Activated CD8-positive, alpha-beta T cell treated with anti-CD3 and anti-CD28 coated beads for 36 hours (primary cell): ENCODE data around the gene CADM2. TPM values are rescaled to one million over a fixed set of nuclear protein-coding genes. Genes with fewer than 3 reads are reported as not detected.

ENCODE experiments used
- ATAC-seq: fragments of 200-7000 bp; cut with Tn5 transposase; one replicate; pipeline ENCODE4 v1.10.0; 2021; ENCODE audit warnings: mild to moderate bottlenecking, moderate library complexity
- CTCF ChIA-PET: fragments of 350-600 bp; sonication (Branson Sonifier 250); formaldehyde crosslinking; loops from one replicate; lab custom pipeline; 2021; ENCODE audit warnings: antibody characterized with exemption; lab: Charles Lee
- POLR2A ChIA-PET: fragments of 350-600 bp; sonication (Branson Sonifier 250); formaldehyde crosslinking; loops from one replicate; lab custom pipeline; 2021; ENCODE audit warnings: antibody characterized with exemption; lab: Charles Lee
- DNase-seq: peaks from one replicate; pipeline ENCODE4 v3.0.0-alpha.2; 2020
- H3K27ac Mint-ChIP-seq: one replicate; pipeline ENCODE4 v1.8.0; 2021; ENCODE audit warnings: mild to moderate bottlenecking, mixed read lengths
- H3K27me3 Mint-ChIP-seq: one replicate; pipeline ENCODE4 v1.8.0; 2021; ENCODE audit warnings: mixed read lengths
- H3K36me3 Mint-ChIP-seq: one replicate; pipeline ENCODE4 v1.8.0; 2021; ENCODE audit warnings: low read depth, mixed read lengths
- H3K4me1 Mint-ChIP-seq: one replicate; pipeline ENCODE4 v1.8.0; 2021; ENCODE audit warnings: low read depth, mixed read lengths
- H3K4me3 Mint-ChIP-seq: one replicate; pipeline ENCODE4 v1.8.0; 2021; ENCODE audit warnings: mild to moderate bottlenecking, moderate library complexity, mixed read lengths
- H3K9me3 Mint-ChIP-seq: one replicate; pipeline ENCODE4 v1.8.0; 2021; ENCODE audit warnings: mixed read lengths
- intact Hi-C: fragments of 100-400 bp; cut with micrococcal nuclease; formaldehyde crosslinking; loops from one replicate; pipeline ENCODE4 v1.10.0; 2022
- total RNA-seq, 2 experiments: library from RNA; stranded (reverse); gene quantifications; one replicate each; pipeline ENCODE4 v1.2.3, GENCODE V29; 2021
- TF ChIP-seq, protein P1 (sequence below): fragments of 200-600 bp; IDR thresholded peaks from one replicate; pipeline ENCODE4 v1.8.0; 2022; ENCODE audit warnings: antibody characterized with exemption, mild to moderate bottlenecking

CADM2 gene
- total RNA-seq, 2 experiments from 2014 or later, result 0.38 TPM; not detected in 1

DNA sequence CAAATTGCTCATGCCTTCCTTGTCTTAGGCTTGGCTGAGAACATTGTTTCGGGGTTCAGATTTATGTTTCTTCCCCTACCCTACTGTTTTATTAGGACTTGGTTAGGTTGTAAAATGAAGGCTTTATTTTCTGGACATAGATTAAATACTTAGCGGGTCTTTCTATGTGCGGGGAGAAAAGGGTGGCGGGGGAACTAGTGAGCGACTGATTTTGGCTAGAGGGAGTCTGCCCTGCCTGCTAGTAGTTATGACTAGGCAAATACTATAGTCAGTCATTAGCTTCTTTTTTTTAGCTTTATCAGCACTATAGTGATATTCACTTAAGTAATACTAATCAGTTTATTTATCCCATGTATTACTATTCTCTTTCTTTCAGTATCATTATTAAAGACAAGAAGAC is 3.6 kb downstream of the CADM2 start:
- Mint-ChIP-seq H3K4me3 (no peak overlapping the region), H3K27me3 (peaks cover 37% of the 10 kb centered on the region), H3K36me3 (no peaks in the 10 kb centered on the region), H3K9me3 (no peaks in the 10 kb centered on the region), H3K4me1 (peaks cover 19% of the 10 kb centered on the region), H3K27ac (no peak overlapping the region)
- DNase-seq, result no peak
- TF ChIP-seq, protein P1, sequence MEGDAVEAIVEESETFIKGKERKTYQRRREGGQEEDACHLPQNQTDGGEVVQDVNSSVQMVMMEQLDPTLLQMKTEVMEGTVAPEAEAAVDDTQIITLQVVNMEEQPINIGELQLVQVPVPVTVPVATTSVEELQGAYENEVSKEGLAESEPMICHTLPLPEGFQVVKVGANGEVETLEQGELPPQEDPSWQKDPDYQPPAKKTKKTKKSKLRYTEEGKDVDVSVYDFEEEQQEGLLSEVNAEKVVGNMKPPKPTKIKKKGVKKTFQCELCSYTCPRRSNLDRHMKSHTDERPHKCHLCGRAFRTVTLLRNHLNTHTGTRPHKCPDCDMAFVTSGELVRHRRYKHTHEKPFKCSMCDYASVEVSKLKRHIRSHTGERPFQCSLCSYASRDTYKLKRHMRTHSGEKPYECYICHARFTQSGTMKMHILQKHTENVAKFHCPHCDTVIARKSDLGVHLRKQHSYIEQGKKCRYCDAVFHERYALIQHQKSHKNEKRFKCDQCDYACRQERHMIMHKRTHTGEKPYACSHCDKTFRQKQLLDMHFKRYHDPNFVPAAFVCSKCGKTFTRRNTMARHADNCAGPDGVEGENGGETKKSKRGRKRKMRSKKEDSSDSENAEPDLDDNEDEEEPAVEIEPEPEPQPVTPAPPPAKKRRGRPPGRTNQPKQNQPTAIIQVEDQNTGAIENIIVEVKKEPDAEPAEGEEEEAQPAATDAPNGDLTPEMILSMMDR, result no peak
- intact Hi-C loops, result no loop called here
- POLR2A ChIA-PET, result no interaction called here
- ATAC-seq, result no peak
- CTCF ChIA-PET, result no interaction called here

GRCh38 chr3:84963137-84963536 is 4.3 kb downstream of the CADM2 start:
- peaks cover 19% of the 10 kb centered on the region for H3K4me1 Mint-ChIP-seq
- H3K9me3 Mint-ChIP-seq, result no peaks in the 10 kb centered on the region
- intact Hi-C loops, result no loop called here

GRCh38 chr3:84965141-84965540 is 6.4 kb downstream of the CADM2 start:
- Mint-ChIP-seq H3K27ac (no peak overlapping the region), H3K4me1 (peaks cover 5% of the 10 kb centered on the region), H3K9me3 (no peaks in the 10 kb centered on the region), H3K4me3 (no peak overlapping the region), H3K36me3 (no peaks in the 10 kb centered on the region), H3K27me3 (peaks cover 22% of the 10 kb centered on the region)
- intact Hi-C loops, result no loop called here
- no peak for ATAC-seq
- ChIA-PET CTCF (no interaction called here), POLR2A (no interaction called here)
- DNase-seq, result no peak
- TF ChIP-seq, protein P1, result no peak

More at GRCh38 chr3:84963137-84963536, 4.3 kb downstream of the CADM2 start:
- Mint-ChIP-seq H3K36me3 (no peaks in the 10 kb centered on the region), H3K27me3 (peaks cover 37% of the 10 kb centered on the region), H3K27ac (no peak overlapping the region), H3K4me3 (no peak overlapping the region)
- TF ChIP-seq, protein P1, result no peak
- ChIA-PET POLR2A (no interaction called here), CTCF (no interaction called here)
- no peak for ATAC-seq
- no peak for DNase-seq

- CTCF ChIA-PET, result no interaction called here
- Mint-ChIP-seq H3K4me3 (no peak overlapping the region), H3K27me3 (peaks cover 2% of the 10 kb centered on the region), H3K36me3 (no peaks in the 10 kb centered on the region), H3K4me1 (no peaks in the 10 kb centered on the region), H3K27ac (no peak overlapping the region), H3K9me3 (peaks cover 4% of the 10 kb centered on the region)
- DNase-seq (no peak), ATAC-seq (no peak)
- POLR2A ChIA-PET, result no interaction called here
- intact Hi-C loops, result no loop called here
- TF ChIP-seq, protein P1, result no peak
Measured at GRCh38 chr3:84967767-84968581, 9.2 kb downstream of the CADM2 start.

DNA sequence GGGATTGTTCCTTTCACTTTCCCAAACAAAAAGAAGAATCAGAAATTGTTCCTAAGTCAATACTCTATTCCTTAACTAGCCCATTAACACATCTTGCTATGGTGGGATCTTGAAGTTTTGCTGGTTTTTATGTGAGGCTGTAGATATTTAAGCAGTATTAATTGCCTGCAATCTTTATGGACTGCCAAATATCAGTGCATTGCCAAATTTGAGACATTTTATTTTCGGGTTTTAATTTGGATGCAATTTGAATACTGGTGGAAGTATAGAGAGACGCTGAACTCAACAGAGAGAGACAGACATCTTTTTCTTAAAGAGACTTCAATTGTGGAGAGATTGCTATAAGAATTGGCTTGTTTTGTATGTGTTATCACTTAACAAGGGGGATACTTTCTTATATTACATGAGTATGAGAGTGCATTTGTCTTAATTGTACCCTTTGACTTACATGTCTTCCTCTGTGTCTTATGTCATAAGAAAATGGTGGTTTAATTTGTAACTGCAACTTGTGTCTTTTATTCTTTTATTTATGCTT is 10.0 kb downstream of the CADM2 start:
- ATAC-seq (no peak), DNase-seq (no peak)
- no peak overlapping the region for H3K4me3 Mint-ChIP-seq
- CTCF ChIA-PET, result no interaction called here
- POLR2A ChIA-PET, result no interaction called here
- H3K9me3 Mint-ChIP-seq, result peaks cover 4% of the 10 kb centered on the region
- TF ChIP-seq, protein P1, result no peak
- no peaks in the 10 kb centered on the region for H3K36me3 Mint-ChIP-seq
- no peaks in the 10 kb centered on the region for H3K27me3 Mint-ChIP-seq
- no peak overlapping the region for H3K27ac Mint-ChIP-seq
- intact Hi-C loops, result no loop called here
- no peaks in the 10 kb centered on the region for H3K4me1 Mint-ChIP-seq
